NCI-H1694 treated with DMSO at 0.1 percent for 48 hours (cell line): ENCODE results near the gene CTNNA3.

Experiments
- DNase-seq: peaks from one replicate; lab custom pipeline; 2025; lab: John Stamatoyannopoulos, UW

The CTNNA3 gene

GRCh38 chr10:65911151-65911835 is 1784.7 kb downstream of the CTNNA3 start:
- no peak for DNase-seq

DNA sequence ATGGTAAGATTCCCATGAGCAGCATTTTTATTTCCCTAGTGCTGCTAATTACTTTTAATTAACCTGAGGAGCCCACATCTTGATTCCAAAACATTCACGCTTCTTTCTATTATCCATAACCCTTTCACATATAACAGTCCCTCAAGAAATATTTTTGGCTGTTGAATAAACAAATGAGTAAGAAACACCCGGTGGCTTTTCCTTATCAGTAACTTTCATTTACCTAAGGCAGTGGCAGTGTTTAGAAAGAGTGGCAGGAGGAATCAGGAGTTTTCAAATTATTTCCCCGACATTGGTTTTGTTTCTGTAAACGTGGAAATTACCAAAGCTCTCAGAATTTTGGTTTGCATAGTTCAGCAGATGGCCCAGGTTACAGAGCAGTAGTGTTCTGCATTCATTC is 1785.8 kb downstream of the CTNNA3 start:
- DNase-seq: no peak

GRCh38 chr10:65907199-65907712 is 1788.7 kb downstream of the CTNNA3 start:
- DNase-seq: no peak

DNA sequence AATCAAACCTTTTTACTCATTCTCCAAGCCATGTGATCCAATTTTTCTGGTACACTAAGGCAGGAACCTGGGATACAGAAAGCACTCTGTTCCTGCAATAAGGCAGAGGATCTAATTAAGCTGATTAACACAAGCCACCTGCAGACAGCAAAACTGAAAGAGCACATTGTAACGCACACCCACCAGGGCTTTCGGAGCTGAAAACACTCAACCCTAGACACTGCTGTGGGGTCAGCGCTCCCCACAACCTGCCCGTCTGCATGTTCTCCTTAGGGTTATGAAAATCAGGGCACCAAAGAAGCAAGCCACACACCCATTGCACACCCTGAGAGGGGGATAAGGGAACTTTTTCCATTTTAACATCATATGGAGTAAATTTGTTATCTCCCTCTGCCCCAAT is 1792.4 kb downstream of the CTNNA3 start:
- DNase-seq: no peak

DNA sequence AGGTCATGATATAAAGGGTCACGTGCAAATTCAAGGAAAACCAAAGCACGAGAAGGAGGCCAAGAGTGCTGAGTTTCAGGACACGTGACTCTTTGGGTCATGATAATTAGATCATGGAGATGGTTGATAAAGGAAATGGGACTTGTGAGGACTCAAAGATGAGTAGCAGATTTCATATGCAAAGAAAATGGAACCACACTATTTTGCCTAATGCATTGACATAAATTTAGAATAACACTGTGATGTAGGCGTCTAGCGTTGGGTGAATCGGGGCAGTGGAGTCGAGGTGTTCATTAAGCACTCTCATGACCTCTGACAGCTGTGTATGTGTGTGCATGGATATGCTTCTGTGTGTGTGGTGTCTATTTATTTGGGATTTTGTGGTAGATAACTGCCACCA is 1795.7 kb downstream of the CTNNA3 start:
- DNase-seq: no peak

- DNase-seq: no peak
These were observed 1797.9 kb downstream of the CTNNA3 start for GRCh38 chr10:65898055-65898454.

GRCh38 chr10:65894961-65895360 is 1801.0 kb downstream of the CTNNA3 start:
- no peak for DNase-seq

- no peak for DNase-seq
These were observed 1801.6 kb downstream of the CTNNA3 start for GRCh38 chr10:65894379-65894778.

- DNase-seq: no peak
These were observed 1802.3 kb downstream of the CTNNA3 start for GRCh38 chr10:65893676-65894075.

- no peak for DNase-seq
These were observed 1803.7 kb downstream of the CTNNA3 start for GRCh38 chr10:65892284-65892683.

DNA sequence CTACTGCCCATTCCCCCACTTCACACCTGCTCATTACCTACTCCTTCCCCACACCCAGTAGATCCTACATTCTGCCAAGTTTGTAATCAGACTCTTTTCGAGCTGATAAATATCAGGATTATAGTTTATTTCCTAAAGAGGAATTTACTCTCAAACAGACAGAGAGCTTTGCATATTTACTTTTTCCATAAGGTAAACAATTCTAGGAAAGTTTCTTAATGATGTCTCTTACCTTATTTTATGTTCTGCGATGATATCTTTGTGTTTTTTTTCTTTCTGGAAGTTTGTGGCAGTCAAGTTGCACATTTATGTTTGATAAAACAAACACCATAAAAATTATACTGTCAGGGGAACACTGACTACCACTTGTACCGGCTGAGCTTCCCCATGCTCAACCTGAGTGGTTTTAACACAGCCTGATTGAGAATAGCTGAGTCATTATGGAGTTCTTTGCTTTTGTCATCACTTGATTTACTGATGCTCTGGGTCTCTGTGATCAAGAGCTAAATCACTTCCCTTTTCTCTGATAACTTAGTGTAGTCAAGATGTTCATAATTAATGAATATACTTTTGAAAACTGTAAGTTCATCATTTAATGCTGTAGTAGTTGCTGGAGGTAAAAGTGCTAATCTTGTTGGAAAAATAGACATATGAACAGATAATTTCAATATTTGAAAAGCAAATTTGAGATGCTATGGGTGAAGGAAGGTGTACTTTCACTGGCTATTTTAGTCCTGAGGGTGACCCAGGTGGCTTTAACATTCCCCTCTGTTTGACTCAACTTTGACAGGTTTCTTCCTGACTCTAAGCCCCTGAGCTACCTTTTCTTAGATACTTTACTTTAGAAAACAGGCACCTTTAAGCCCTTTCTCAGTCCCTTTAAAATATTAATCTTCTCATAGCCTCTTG is 1804.7 kb downstream of the CTNNA3 start:
- no peak for DNase-seq

GRCh38 chr10:65864529-65864928 is 1831.5 kb downstream of the CTNNA3 start:
- no peak for DNase-seq

GRCh38 chr10:65864036-65864435 is 1832.0 kb downstream of the CTNNA3 start:
- DNase-seq: no peak
